ENCODE results near the gene ASF1B. TPM values are rescaled to one million over a fixed set of nuclear protein-coding genes. Genes with fewer than 3 reads are reported as not detected.
A peak's percentile ranks its signal among the peaks of the same experiment; 100 is the strongest.

Gene ASF1B
- polyA plus RNA-seq, 1 donor from 2014 or later = 1.9 TPM

DNA sequence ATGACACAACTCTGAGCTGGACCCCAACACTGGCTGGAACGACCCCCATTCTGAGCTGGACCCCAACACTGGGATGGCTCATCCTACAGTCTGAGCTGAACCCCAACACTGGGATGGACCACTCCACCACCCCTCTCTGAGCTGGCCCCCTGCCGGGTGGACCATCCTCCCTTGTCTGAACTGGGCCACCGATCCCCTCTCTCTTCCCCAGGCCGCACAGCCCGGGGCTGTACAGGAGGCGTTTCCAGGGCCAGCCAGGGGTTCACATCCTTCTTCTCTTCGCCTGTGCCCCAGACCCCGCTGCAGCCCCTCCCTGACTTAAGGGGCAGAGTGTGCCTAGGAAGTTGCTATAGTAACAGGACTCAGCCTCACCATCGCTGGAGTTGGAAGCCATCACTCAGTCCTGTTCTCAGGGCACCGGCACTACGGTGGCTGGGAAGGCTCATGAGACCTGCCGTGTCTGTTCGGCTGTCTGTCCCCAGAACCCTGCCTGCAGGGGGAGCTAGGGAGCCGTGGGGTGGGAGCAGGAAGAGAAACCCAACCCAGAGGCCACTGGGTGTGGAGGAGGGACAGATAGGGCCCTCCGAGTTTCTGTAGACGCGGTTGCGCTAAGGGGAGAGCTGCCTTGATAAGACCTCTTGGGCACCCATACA is 22.5 kb downstream of the ASF1B start:
- Mint-ChIP-seq H3K27ac (peak overlapping the region in 1 of 3 donors; percentile 41), H3K4me1 (peaks cover 23 to 28% (median 24%) of the 10 kb centered on the region in 3 donors), H3K4me3 (peak overlapping the region in 1 of 4 donors; percentile 12), H3K27me3 (no peaks in the 10 kb centered on the region), H3K36me3 (peaks cover 1% of the 10 kb centered on the region), H3K9me3 (no peaks in the 10 kb centered on the region)

DNA sequence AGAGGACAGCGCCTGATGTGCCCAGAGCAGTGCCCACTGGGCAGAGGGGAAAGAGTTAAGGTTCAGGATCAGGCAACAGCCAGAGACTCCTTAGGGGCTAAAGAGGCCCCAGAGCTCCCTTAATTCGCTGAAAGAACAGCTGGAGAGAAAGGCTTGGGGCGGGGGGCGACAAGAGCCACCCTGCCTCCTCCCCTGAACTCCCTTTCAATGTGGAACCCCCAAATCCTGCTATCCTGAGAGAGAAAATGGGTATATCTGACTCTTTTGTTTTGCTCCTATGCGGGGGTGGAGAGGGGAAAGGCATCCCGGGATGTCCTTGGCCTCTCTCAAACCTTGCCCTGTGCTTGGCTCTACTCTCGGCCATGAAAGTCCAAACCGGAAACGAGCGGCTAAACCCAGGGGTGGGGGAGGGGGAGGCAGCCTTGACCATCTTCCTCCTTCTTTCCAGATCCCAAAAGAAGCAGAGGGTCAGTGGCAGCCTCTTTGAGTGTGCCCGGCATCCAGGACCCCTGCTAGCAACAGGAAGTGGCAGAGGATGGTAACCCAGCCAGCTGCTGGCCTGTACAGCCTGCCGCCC is 23.5 kb downstream of the ASF1B start:
- Mint-ChIP-seq H3K4me3 (no peak overlapping the region), H3K36me3 (peaks cover 1% of the 10 kb centered on the region), H3K27me3 (no peaks in the 10 kb centered on the region), H3K4me1 (peaks cover 18 to 24% (median 19%) of the 10 kb centered on the region in 3 donors), H3K27ac (no peak overlapping the region), H3K9me3 (no peaks in the 10 kb centered on the region)

DNA sequence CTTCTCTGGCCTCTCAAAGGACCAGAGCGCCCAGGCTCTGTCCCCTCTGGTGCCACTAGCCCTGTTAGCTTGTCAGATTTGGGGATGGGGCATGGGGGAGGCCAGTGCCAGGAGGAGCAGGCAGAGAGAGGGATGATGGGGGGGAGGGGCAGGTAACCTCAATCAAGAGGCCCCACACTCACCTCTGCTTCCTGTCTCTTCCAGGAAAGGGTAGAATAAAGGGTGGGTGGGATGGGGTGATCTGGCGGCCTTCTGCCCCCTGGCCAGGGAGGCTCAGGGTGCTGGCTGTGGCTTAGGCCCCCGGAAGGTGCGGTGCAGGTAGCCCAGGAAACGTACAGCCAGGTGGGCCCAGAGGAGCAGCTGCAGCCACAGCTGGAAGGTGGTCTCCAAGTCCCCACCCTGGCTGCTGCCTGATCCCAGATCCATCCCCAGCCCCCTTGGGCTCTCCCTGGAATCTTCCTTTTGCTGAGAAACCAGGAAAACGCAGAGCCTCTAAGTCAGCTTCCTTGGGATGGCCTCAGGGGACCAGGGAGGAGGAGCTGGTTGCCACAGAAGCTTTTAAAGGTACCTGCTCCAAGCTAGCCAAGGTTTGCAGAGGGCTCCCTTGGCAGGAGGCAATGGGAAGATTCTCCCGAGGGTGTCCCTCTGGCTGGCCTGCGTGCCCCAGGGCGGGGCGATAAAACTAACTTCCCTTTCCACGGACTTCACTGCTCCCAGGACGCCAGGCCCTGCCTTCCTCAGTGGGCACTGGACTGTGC is 24.2 kb downstream of the ASF1B start:
- peaks cover 1% of the 10 kb centered on the region for H3K36me3 Mint-ChIP-seq
- no peak overlapping the region for H3K27ac Mint-ChIP-seq
- peaks cover 17 to 19% (median 18%) of the 10 kb centered on the region in 3 donors for H3K4me1 Mint-ChIP-seq
- no peak overlapping the region for H3K4me3 Mint-ChIP-seq
- no peaks in the 10 kb centered on the region for H3K9me3 Mint-ChIP-seq
- no peaks in the 10 kb centered on the region for H3K27me3 Mint-ChIP-seq

DNA sequence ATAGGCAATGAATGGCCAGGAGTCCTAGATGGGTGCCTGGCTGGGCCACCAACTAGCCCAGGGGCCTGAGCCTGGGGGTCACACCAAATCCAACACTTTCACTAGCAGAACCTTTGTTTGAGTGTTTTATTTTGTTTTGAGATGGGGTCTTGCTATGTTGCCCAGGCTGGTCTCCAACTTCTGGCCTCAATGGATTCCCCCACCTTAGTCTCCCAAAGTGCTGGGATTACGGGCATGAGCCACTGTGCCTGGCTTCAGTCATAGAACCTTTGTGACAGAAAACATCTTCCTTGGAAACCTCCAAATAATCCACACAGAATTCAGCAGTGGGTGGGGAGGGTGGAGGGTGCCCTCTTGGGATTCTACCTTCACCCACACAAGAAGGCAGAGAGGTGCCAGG is 24.9 kb downstream of the ASF1B start:
- Mint-ChIP-seq H3K27ac (no peak overlapping the region), H3K4me3 (no peak overlapping the region), H3K36me3 (no peaks in the 10 kb centered on the region), H3K9me3 (no peaks in the 10 kb centered on the region), H3K27me3 (no peaks in the 10 kb centered on the region), H3K4me1 (peaks cover 14 to 18% (median 16%) of the 10 kb centered on the region in 3 donors)

DNA sequence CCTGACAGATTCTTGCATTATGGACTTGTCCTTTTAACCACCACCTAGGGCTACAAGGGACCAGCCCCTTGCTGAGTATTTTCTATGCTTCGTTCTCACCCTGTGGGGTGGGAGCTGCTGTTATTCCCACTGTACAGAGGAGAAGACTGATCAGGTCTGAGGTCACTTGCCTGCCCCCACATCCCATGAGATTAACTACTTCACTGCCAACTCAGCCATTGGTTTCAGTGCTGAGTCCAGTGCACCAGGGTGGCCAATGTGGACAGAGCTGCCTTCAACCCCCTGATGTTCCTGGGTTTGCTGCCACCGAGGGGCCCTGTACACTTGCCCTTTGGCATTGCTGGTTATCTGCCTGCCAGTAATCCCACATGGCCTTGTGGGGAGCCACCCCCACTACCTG is 25.7 kb downstream of the ASF1B start:
- no peaks in the 10 kb centered on the region for H3K36me3 Mint-ChIP-seq
- H3K27me3 Mint-ChIP-seq = no peaks in the 10 kb centered on the region
- H3K27ac Mint-ChIP-seq = peak overlapping the region in 1 of 3 donors; percentile 83
- peaks cover 7 to 12% (median 9%) of the 10 kb centered on the region in 3 donors for H3K4me1 Mint-ChIP-seq
- H3K9me3 Mint-ChIP-seq = no peaks in the 10 kb centered on the region
- no peak overlapping the region for H3K4me3 Mint-ChIP-seq

DNA sequence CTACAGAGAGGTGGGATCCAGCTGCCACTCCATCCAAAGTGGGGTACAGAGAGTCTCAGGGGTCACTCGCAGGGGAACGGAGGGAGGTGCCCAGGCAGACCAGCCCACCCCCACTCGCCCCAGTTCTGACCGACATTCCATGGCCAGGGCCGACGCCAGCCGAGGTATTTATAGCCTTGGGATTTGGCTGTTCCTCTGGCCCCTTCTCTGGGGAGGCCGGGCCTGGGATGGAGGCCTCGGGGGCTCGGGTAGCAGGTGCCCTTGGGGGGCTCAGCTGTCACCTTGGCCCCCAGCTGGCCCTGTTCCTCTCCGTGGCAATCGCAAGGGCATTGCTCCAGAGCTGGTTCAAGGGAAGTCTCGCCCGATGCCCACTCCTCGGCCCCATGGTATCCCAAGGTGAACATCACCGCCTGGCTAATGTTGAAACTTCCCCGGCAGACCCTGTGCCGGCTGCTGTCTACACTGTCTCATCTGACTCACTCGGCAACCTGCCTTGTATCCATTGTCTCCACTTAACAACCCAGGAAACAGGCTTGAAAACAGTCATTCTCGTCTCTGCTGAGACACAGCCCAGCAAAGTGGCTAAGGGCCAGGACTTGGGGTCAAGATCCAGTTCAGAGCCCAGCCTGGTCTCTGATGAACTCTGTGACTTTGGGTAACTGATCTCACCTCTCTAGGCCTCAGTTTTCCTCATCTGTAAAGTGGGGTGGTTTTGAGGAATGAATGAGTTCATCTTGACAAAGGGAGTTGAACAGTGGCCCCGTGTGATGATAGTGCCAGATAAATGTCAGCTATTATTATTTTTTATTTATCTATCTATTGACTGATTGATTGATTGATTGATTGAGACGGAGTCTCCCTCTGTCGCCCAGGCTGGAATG is 28.6 kb downstream of the ASF1B start:
- Mint-ChIP-seq H3K36me3 (peaks cover 2% of the 10 kb centered on the region), H3K9me3 (no peaks in the 10 kb centered on the region), H3K4me1 (peaks cover 0 to 3% (median under 1%) of the 10 kb centered on the region in 3 donors), H3K27ac (no peak overlapping the region), H3K27me3 (no peaks in the 10 kb centered on the region), H3K4me3 (no peak overlapping the region)

GRCh38 chr19:14106840-14107239 is 29.5 kb downstream of the ASF1B start:
- H3K36me3 Mint-ChIP-seq = peaks cover 2% of the 10 kb centered on the region
- no peaks in the 10 kb centered on the region for H3K27me3 Mint-ChIP-seq
- no peak overlapping the region for H3K27ac Mint-ChIP-seq
- H3K4me3 Mint-ChIP-seq = peak overlapping the region in 1 of 4 donors; percentile 28
- H3K4me1 Mint-ChIP-seq = peaks cover 0 to 3% (median 0%) of the 10 kb centered on the region in 3 donors
- H3K9me3 Mint-ChIP-seq = no peaks in the 10 kb centered on the region

- Mint-ChIP-seq H3K4me1 (peaks cover 0 to 3% (median 0%) of the 10 kb centered on the region in 3 donors), H3K27ac (no peak overlapping the region), H3K36me3 (peaks cover 2% of the 10 kb centered on the region), H3K4me3 (no peak overlapping the region), H3K9me3 (no peaks in the 10 kb centered on the region), H3K27me3 (no peaks in the 10 kb centered on the region)
Measured at GRCh38 chr19:14105680-14106079, 30.7 kb downstream of the ASF1B start.

DNA sequence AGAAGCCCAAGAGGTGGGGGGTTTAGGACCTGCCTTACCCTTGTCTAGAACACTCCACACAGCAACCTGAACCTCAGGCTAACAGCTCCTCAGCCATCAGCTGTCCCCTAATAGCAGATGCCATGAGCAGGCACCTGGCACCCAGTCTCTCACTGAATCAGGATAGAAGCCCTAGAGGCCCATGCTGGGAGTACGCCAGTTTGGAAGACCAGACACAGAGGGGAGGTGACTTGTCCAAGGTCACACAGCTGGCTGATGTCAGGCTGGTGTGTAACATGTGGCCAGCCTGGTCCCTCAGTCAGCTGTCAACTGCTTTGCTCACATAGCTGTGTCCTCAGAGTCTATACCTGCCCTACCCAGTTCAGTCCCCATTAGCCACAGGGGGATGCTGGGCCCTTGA is 33.1 kb downstream of the ASF1B start:
- no peaks in the 10 kb centered on the region for H3K9me3 Mint-ChIP-seq
- no peaks in the 10 kb centered on the region for H3K27me3 Mint-ChIP-seq
- H3K27ac Mint-ChIP-seq = no peak overlapping the region
- peaks cover 0 to 3% (median 0%) of the 10 kb centered on the region in 3 donors for H3K4me1 Mint-ChIP-seq
- no peak overlapping the region for H3K4me3 Mint-ChIP-seq
- H3K36me3 Mint-ChIP-seq = peaks cover 2% of the 10 kb centered on the region

- H3K4me1 Mint-ChIP-seq = peaks cover 0 to 3% (median 0%) of the 10 kb centered on the region in 3 donors
- H3K9me3 Mint-ChIP-seq = no peaks in the 10 kb centered on the region
- no peak overlapping the region for H3K4me3 Mint-ChIP-seq
- peaks cover 2% of the 10 kb centered on the region for H3K36me3 Mint-ChIP-seq
- H3K27me3 Mint-ChIP-seq = no peaks in the 10 kb centered on the region
- no peak overlapping the region for H3K27ac Mint-ChIP-seq
Measured at GRCh38 chr19:14102756-14103155, 33.6 kb downstream of the ASF1B start.

DNA sequence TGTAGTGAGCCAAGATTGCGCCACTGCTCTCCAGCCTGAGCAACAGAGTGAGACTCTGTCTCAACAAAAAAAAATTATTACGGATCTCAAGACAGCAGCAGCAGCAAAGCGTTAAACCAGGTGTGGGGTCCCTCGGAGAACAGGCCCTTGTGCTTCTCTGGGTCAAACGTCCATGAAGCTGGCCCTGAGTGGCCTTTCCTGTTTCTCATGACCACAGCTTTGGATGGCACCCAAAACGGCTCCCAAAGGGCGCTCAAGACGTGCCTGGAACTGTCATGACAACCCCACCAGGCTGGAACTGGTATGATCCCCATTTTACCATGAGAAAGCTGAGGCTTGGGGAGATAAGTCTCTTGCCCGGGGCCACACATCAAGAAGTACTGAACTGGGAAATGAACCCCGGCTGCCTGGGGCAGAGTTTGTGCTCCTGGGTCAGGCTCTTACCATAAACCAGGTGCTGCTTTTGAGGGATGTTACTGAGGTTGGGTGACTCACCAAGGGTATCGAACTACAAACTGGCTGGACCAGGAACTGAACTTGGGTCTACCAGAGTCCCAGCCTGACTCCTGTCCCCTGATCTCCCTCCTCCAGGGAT is 34.2 kb downstream of the ASF1B start:
- Mint-ChIP-seq H3K9me3 (no peaks in the 10 kb centered on the region), H3K27me3 (no peaks in the 10 kb centered on the region), H3K36me3 (peaks cover 2% of the 10 kb centered on the region), H3K4me1 (peaks cover 0 to 3% (median 0%) of the 10 kb centered on the region in 3 donors), H3K27ac (no peak overlapping the region), H3K4me3 (no peak overlapping the region)

- peaks cover 0 to 3% (median 0%) of the 10 kb centered on the region in 3 donors for H3K4me1 Mint-ChIP-seq
- no peak overlapping the region for H3K4me3 Mint-ChIP-seq
- no peak overlapping the region for H3K27ac Mint-ChIP-seq
- H3K27me3 Mint-ChIP-seq = no peaks in the 10 kb centered on the region
- H3K9me3 Mint-ChIP-seq = no peaks in the 10 kb centered on the region
- peaks cover 2% of the 10 kb centered on the region for H3K36me3 Mint-ChIP-seq
Measured at GRCh38 chr19:14101003-14101545, 35.3 kb downstream of the ASF1B start.

GRCh38 chr19:14097532-14098151 is 38.7 kb downstream of the ASF1B start:
- H3K9me3 Mint-ChIP-seq = peaks cover 0 to 3% (median 0%) of the 10 kb centered on the region in 3 donors
- no peaks in the 10 kb centered on the region for H3K36me3 Mint-ChIP-seq
- no peak overlapping the region for H3K27ac Mint-ChIP-seq
- H3K4me1 Mint-ChIP-seq = peaks cover 0 to 4% (median 2%) of the 10 kb centered on the region in 3 donors
- H3K27me3 Mint-ChIP-seq = no peaks in the 10 kb centered on the region
- H3K4me3 Mint-ChIP-seq = no peak overlapping the region
